ENCODE data around the gene EXOC3. TPM values are rescaled to one million over a fixed set of nuclear protein-coding genes. Genes with fewer than 3 reads are reported as not detected.

The EXOC3 gene
- total RNA-seq, 1 donor from 2014 or later: 67.8 TPM

GRCh38 chr5:437281-437771 is 5.7 kb upstream of the EXOC3 start:
- peak; percentile 74 for DNase-seq (ENCODE audit: low read depth)

- DNase-seq (ENCODE audit: low read depth): no peak
These were observed 4.4 kb upstream of the EXOC3 start for GRCh38 chr5:438481-438981.

DNA sequence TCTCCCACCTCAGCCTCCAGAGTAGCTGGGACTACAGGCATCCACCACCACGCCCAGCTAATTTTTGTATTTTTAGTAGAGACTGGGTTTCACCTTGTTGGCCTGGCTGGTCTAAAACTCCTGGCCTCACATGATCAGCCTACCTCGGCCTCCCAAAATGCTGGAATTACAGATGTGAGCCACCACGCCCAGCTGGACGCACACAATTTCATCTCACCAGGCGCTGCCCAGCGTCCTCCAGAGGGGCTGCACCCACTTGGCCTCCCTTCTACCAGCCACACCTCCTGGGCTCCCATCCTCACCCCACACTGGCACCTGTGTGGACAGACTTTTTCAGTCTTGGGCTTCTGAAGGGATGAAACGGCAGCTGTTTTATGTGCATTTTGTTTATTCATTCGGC is 3.8 kb upstream of the EXOC3 start:
- no peak for DNase-seq (ENCODE audit: low read depth)

- DNase-seq (ENCODE audit: low read depth): no peak
These were observed 3.3 kb upstream of the EXOC3 start for GRCh38 chr5:439636-440035.

- no peak for DNase-seq (ENCODE audit: low read depth)
These were observed 2.4 kb upstream of the EXOC3 start for GRCh38 chr5:440401-441201.

GRCh38 chr5:441996-442334 is 1.0 kb upstream of the EXOC3 start:
- DNase-seq (ENCODE audit: low read depth): no peak

- no peak for DNase-seq (ENCODE audit: low read depth)
These were observed 519 bp downstream of the EXOC3 start for GRCh38 chr5:443239-444151.

DNA sequence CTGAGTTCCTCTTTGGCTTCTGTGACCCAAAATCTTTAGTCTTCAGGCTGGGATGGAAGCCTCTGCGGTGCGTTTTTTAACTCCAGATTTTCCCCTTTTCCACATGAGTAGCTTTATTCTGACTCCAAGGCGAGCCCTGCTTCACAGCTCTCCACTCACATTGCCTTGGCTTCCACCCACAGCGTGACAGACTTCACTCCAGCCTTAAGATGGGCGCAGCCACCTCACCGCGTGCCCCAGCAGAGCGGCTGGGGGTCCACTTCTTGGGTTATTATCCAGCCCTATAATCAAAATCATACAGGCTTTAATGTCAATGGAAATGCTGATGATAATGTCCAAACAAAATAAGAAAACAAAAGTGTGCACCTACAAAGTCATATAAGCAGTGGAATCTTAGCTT is 1.2 kb downstream of the EXOC3 start:
- DNase-seq (ENCODE audit: low read depth): no peak

DNA sequence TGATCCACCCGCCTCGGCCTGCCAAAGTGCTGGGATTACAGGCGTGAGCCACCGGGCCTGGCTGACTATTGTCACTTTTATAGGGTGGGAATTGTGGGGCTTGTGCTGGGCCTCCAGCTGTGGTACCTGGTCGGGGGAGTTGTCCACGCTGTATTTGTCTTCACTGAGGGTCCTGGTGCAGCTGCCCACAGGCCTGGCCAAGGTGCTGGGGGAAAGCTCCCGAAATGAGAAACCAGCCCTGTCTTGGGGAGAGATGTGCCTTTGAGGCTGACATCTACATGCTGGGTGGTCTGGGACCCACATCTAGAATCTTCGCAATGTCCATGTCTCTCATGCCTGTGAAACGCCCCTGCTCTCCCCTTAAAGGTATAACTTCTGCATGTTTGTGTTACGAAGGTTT is 2.6 kb downstream of the EXOC3 start:
- no peak for DNase-seq (ENCODE audit: low read depth)

- DNase-seq (ENCODE audit: low read depth): no peak
These were observed 3.3 kb downstream of the EXOC3 start for GRCh38 chr5:446066-446882.

DNA sequence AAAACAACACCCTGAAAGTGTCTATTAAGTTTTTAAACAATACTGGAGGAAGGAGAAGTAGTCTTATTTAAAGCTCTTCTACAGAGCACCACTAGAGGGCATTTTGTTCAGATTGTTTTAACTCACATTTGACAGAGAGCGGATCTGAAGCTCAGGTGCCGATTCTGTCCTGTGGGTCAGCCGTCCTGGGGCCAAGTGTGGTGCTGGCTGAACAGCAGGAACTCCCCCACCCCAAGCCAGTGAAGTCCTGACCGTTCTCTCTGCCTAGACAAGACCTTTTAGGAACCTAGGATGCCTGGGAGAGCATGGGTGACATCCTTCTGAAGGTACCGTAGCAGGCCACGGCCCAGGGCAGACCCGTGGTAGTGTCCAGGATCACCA is 3.9 kb downstream of the EXOC3 start:
- DNase-seq (ENCODE audit: low read depth): no peak

DNA sequence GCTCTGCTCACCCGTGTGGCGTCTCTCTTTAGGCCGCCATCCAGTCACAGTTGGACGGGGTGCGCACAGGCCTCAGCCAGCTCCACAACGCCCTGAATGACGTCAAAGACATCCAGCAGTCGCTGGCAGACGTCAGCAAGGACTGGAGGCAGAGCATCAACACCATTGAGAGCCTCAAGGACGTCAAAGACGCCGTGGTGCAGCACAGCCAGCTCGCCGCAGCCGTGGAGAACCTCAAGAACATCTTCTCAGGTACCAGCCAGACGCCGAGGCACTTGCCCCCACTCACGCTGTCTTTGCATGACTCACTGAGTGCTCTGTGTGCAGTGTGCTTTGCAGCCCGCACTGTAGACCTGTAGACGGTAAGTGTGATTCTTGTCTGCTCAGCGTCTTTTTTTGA is 4.5 kb downstream of the EXOC3 start:
- DNase-seq (ENCODE audit: low read depth): no peak

- no peak for DNase-seq (ENCODE audit: low read depth)
These were observed 5.2 kb downstream of the EXOC3 start for GRCh38 chr5:448061-448765.

GRCh38 chr5:448766-449090 is 5.8 kb downstream of the EXOC3 start:
- DNase-seq (ENCODE audit: low read depth): no peak

- no peak for DNase-seq (ENCODE audit: low read depth)
These were observed 6.2 kb downstream of the EXOC3 start for GRCh38 chr5:449151-449550.

- no peak for DNase-seq (ENCODE audit: low read depth)
These were observed 8.8 kb downstream of the EXOC3 start for GRCh38 chr5:451587-452458.

GRCh38 chr5:452978-453710 is 10.2 kb downstream of the EXOC3 start:
- DNase-seq (ENCODE audit: low read depth): peak; percentile 94

- peak; percentile 51 for DNase-seq (ENCODE audit: low read depth)
These were observed 10.9 kb downstream of the EXOC3 start for GRCh38 chr5:453725-454481.

Measured in myocyte (in vitro differentiated cells).